Activated T-cell treated with anti-CD3 and anti-CD28 coated beads, Interleukin-2, amount 50 U/mL, for 24 hours (primary cell): Measurements from ENCODE around the gene GLG1.
"Not testable (repeated sequence)": the region's sequence is repeated elsewhere in the genome, so short reads cannot be mapped to it uniquely, and the experiment has no call there.

Experiments used
- DNase-seq: peaks from one replicate; pipeline ENCODE4 v3.0.0-alpha.2; 2020
- H3K27ac Mint-ChIP-seq: 2 replicates; pipeline ENCODE4 v1.8.0; 2020; ENCODE audit warnings: mild to moderate bottlenecking, mixed read lengths
- H3K27me3 Mint-ChIP-seq: 2 replicates; pipeline ENCODE4 v1.8.0; 2020; ENCODE audit warnings: mixed read lengths
- H3K36me3 Mint-ChIP-seq: 2 replicates; pipeline ENCODE4 v1.8.0; 2020; ENCODE audit warnings: low read depth, mixed read lengths
- H3K4me1 Mint-ChIP-seq: 2 replicates; pipeline ENCODE4 v1.8.0; 2020; ENCODE audit warnings: low read depth, mixed read lengths
- H3K4me3 Mint-ChIP-seq: 2 replicates; pipeline ENCODE4 v1.8.0; 2020; ENCODE audit warnings: mild to moderate bottlenecking, moderate library complexity, mixed read lengths
- H3K9me3 Mint-ChIP-seq: 2 replicates; pipeline ENCODE4 v1.8.0; 2020; ENCODE audit warnings: mixed read lengths

Gene GLG1

DNA sequence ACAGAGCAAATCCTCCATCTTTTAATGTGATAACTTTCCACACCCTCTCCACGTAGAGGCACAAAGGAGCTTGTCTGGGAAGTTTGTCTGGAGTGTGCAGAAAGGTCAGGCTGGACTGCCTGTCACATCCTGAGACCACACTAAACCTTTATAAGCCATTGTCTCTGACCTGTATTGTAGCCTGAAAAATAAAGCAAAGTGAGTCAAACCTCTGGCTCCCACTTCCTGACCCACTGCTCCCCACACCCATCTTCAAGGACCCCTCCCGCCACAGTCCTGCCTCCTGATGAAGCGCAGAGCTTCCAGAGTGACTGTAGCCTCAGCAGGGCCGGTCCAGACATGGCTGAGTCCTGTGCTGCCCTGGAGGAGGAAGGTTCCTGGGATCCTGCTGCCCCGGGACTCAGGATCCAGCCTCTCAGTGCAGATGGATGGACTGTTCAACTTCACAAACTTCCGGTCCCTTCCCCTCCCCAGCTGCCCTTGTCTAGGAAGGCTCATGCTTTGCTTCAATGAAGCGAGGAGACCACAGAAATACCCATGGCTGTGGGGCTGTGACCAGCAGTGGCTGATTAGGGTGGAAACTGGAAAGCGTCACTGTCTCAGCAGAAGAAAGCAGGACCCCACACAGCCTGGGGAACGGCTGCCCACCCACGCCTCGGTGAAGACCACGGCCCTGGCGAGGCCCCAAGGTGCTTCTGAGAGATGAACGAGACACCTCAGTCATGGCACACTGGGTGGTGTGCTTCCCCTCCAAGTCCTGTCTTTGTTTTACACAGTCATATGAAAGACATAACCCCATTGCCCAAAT lies 154.8 kb downstream of the GLG1 start:
- Mint-ChIP-seq H3K4me3 (no peak overlapping the region), H3K36me3 (peaks cover 81% of the 10 kb centered on the region), H3K27me3 (no peaks in the 10 kb centered on the region), H3K9me3 (no peaks in the 10 kb centered on the region), H3K4me1 (no peaks in the 10 kb centered on the region), H3K27ac (peak overlapping the region; percentile 55)
- no peak for DNase-seq

DNA sequence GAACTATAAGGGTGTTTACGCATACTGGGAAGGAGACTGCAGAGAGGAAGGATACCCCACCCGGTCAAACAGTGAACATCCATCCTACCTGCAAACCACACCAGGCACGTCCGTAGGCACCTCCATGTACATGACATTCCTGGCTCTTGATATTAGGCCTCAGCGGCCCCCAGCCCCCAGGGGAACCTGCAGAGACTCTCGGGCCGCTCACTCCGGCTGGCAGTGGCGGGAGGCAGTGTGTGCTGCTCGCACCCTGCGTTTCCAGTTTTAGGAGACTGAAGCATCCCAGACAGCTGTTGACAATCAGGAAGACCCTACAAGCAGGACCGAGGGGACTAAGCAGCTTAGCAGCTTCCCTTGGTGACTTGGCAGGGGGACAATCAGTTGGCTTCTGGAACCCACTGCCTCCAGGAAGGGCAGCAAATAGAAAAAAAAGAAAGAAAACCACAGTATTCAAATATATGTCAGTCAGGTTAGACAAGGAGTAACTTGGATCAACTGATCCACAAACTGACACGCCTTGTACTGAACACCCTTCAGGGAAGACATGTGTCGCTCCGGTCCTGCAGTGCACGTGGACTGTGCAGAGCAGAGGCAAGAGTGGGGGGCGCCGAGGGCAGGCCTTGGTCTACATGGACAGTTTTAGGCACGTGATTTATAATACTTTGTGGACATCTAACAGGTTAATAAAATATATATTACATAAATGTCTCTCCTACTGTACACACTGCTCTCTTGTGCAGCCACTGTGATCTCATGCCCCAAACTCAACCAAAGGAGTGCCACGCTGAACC lies 155.8 kb downstream of the GLG1 start:
- Mint-ChIP-seq H3K27me3 (no peaks in the 10 kb centered on the region), H3K4me3 (no peak overlapping the region), H3K36me3 (peaks cover 78% of the 10 kb centered on the region), H3K27ac (no peak overlapping the region), H3K4me1 (no peaks in the 10 kb centered on the region), H3K9me3 (no peaks in the 10 kb centered on the region)
- DNase-seq = no peak

DNA sequence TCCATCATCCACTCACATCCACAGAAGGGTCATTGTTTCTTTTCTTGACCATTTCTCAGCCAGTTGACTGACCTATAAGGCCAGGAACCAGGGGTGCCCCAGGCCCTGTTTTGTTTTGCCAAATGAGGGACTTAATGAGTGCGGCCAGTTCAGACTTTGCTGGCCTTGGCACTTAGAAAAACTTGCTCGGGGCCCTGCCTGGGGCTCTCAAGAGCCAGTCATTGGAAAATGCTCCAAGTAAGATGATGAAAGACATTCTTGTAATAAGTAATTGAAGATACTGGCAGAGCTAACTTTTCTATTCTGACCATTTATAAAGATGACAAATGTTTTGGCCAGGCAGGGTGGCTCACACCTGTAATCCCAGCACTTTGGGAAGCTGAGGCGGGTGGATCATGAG lies 156.7 kb downstream of the GLG1 start:
- Mint-ChIP-seq H3K4me1 (no peaks in the 10 kb centered on the region), H3K27ac (no peak overlapping the region), H3K36me3 (peaks cover 69% of the 10 kb centered on the region), H3K27me3 (no peaks in the 10 kb centered on the region), H3K4me3 (no peak overlapping the region), H3K9me3 (no peaks in the 10 kb centered on the region)
- DNase-seq = no peak

DNA sequence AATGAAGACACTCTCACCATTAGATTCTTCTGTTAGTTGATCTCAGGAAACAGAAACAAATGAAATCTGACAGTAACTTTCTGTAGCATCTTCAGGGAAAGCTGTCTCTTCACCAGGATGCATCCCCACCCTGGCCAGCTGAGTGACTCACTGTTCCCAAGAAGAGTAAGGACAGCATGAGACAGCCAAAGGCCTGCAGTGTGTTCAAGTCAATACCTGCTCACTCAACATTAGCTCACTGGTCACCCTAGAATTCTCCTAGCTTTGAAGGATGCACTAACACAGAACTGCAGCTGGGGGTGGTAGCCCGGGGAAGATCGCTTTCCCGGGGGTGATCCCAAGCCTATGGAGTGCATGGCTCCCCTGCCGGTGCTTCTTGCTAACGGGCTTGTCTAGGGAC lies 157.4 kb downstream of the GLG1 start:
- H3K27me3 Mint-ChIP-seq = no peaks in the 10 kb centered on the region
- no peak for DNase-seq
- no peak overlapping the region for H3K4me3 Mint-ChIP-seq
- H3K36me3 Mint-ChIP-seq = peaks cover 63% of the 10 kb centered on the region
- no peaks in the 10 kb centered on the region for H3K4me1 Mint-ChIP-seq
- peak overlapping the region; percentile 79 for H3K27ac Mint-ChIP-seq
- no peaks in the 10 kb centered on the region for H3K9me3 Mint-ChIP-seq

DNA sequence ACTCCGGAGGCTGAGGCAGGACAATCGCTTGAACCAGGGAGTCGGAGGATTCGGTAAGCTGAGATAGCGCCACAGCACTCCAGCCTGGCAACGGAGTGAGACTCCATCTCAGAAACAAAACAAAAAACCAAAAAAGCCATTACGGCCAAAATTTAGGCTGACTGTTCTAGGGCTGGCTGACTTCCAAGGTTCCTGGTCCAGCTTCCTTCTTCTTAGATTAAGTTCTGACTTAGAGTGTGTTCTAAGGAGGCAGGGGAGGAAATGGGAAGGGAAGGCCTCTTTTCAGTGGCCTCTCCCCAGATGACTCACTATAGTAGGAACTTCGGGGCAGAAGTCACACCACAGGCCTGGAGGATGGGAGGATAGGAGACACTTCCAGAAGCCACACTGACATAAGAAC lies 157.9 kb downstream of the GLG1 start:
- no peak for DNase-seq
- peaks cover 63% of the 10 kb centered on the region for H3K36me3 Mint-ChIP-seq

DNA sequence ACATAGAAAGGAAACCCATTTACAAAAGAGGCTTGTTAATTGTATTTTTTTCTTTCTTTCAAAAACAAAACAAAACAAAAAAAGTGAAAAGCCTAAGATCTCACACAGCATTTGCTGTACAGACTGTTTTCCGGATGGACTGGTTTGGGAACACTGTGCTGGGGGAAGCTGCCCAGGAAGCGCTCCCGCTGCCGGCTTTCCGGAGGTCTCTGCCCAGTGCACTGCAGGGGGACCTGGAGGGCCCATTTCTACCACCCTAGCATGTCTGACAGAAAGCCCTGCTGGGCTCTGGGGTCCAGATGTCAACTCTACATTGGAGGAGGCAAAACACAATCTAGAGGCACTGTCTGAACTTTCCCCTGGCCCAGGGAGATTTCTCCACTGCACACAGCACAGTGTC lies 159.3 kb downstream of the GLG1 start:
- peaks cover 58% of the 10 kb centered on the region for H3K36me3 Mint-ChIP-seq
- H3K27me3 Mint-ChIP-seq = no peaks in the 10 kb centered on the region
- DNase-seq = no peak
- H3K4me1 Mint-ChIP-seq = peaks cover 2% of the 10 kb centered on the region
- H3K27ac Mint-ChIP-seq = peak overlapping the region; percentile 47
- no peaks in the 10 kb centered on the region for H3K9me3 Mint-ChIP-seq
- no peak overlapping the region for H3K4me3 Mint-ChIP-seq

More for the DNA sequence above, 157.9 kb downstream of the GLG1 start:
- Mint-ChIP-seq H3K27me3 (no peaks in the 10 kb centered on the region), H3K9me3 (no peaks in the 10 kb centered on the region), H3K4me1 (no peaks in the 10 kb centered on the region), H3K4me3 (no peak overlapping the region), H3K27ac (peak overlapping the region; percentile 79)

DNA sequence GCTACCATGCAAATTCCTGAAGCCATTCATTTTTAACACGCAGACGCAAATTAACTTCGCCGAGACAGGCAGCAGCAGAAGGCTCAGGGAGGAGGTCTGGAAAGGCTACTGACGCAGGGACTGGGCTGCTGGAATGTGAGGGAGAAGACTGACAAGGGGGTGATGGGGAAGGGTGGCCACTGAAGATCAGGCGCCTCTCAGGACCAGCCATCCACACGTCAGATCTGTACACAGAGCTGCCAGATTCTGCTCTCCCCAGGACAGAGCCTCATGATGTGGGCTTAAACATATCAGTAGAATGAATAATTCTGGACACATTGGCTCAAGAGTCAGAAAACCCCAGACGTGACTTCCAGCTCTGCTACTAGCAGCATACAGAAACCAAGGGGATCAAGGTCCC lies 160.0 kb downstream of the GLG1 start:
- Mint-ChIP-seq H3K4me3 (no peak overlapping the region), H3K4me1 (peaks cover 2% of the 10 kb centered on the region), H3K27me3 (no peaks in the 10 kb centered on the region), H3K36me3 (peaks cover 52% of the 10 kb centered on the region), H3K27ac (peak overlapping the region; percentile 24), H3K9me3 (no peaks in the 10 kb centered on the region)
- no peak for DNase-seq

DNA sequence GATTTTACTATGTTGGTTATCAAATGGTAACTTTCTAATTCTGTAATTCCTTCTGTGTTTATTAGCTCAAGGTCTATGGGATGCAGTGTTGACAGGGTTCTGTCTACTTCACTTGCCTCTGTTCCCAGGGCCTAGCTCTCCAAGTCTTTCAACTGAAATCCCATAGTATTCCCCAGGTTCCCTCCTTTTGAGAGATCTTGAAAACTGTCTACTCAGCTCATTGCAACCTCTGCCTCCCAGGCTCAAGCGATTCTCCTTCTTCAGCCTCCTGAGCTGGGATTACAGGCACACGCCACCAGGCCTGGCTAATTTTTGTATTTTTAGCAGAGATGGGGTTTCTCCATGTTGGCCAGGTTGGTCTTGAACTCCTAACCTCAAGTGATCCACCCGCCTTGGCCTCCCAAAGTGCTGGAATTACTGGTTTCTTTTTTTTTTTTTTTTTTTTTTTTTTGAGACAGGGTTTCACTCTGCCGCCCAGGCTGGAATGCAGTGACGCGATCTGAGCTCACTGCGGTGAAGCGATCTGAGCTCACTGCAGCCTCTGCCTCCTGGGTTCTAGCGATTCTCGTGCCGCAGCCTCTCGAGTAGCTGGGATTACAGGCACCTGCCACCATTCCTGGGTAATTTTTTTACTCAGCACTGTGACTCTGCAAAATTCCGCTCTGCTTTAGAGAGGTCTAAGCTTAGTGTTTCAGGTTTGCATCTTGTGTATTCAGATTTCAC lies 163.1 kb downstream of the GLG1 start:
- not testable (repeated sequence) for H3K4me3 Mint-ChIP-seq, DNase-seq, H3K27ac Mint-ChIP-seq, H3K27me3 Mint-ChIP-seq, H3K9me3 Mint-ChIP-seq
- Mint-ChIP-seq H3K36me3 (peaks cover 37% of the 10 kb centered on the region), H3K4me1 (peaks cover 13% of the 10 kb centered on the region)

DNA sequence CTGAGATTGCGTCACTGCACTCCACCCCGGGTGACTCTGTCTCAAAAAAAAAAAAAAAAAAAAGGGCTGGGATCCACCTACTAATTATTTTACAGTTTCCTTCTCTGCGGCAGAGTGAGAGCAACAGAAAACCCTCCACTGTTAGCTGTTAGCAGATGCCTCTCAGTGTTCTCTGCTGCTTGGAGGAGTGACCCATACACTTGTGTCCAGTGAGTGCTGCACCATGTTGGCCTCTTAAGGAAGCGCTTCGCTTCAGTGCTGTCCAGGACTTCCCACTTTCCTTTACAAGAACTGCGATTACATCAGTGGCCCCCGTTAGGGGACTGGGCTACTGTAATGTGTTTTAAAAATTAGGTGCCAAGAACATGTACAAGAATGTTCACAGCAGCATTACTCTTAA lies 167.2 kb downstream of the GLG1 start:
- Mint-ChIP-seq H3K27me3 (no peaks in the 10 kb centered on the region), H3K27ac (no peak overlapping the region), H3K4me1 (peaks cover 18% of the 10 kb centered on the region), H3K4me3 (no peak overlapping the region), H3K36me3 (peaks cover 19% of the 10 kb centered on the region), H3K9me3 (peaks cover 5% of the 10 kb centered on the region)
- no peak for DNase-seq

DNA sequence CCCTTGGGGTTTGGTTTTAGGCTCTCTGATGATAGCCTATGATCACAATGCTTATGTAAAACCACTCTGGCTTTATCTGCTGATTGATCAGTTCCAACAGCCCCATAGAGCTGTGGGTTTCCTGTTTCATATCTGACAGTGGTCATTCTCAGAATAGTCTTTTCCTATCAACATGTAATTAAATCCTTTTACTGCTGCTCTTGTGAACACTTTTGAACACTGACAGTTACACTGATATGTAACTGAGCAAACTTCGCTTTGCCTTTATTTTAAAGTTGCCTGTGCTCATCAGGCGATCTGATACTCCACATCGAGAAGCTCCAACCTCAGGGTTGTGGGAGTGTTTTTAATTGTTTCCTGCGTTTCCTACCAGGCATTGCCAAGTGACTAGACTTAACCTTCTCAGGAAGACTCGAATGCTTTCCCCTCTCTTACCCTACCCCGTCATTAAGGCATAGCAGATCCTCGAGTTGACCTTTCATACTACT lies 168.4 kb downstream of the GLG1 start:
- no peaks in the 10 kb centered on the region for H3K27me3 Mint-ChIP-seq
- H3K4me3 Mint-ChIP-seq = no peak overlapping the region
- H3K9me3 Mint-ChIP-seq = peaks cover 5% of the 10 kb centered on the region
- H3K4me1 Mint-ChIP-seq = peaks cover 18% of the 10 kb centered on the region
- peaks cover 18% of the 10 kb centered on the region for H3K36me3 Mint-ChIP-seq
- peak overlapping the region; percentile 75 for H3K27ac Mint-ChIP-seq
- DNase-seq = no peak

DNA sequence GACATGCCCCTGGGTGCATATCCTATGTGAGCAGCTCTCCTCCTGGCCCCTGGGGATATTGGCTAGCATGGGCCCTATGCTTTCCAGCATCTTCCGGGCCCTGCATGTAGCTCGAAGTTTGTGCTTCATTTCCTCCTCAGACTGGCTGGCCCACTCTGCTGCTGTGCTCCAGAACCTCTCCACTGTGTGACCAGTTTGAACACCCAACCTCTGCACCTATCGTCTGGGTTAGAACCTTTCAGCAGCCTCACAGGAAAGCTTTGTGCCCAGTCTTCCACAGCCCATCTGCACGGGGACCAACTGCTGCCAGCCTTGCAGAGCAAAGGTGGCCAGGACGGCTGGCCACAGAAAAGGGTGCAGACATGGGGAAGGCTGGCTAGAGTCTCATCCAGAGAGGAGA lies 175.4 kb downstream of the GLG1 start:
- no peaks in the 10 kb centered on the region for H3K36me3 Mint-ChIP-seq

DNA sequence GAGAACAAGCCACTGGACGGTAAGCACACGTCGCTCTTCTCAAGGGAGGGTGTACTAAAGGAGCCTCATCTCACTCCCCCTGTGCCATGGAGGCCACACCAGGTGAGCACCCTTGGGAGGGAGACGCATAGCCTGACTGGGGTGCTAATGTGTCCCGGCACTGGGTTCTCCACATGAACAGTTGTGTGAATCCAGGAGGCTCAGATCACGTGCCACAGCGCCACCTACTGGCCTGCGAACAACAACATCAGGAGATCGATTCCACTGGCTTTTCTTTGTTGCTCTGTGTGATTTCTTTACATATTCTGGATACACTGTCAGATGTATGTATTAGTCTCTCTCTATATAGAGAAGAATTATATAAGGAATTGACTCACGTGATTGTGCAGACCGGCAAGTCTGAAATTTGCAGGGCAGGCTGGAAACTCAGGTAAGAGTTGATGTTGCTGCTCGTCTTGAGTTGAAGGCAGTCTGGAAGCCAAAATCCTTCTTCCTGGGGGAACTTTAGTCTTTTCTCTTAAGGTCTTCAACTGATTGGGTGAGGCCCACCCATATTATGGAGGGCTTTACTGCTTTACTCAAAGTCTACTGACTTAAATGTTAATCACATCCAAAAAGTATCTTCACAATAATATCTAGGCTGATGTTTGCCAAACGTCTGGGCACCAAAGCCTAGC lies 176.7 kb downstream of the GLG1 start:
- not testable (repeated sequence) for H3K4me3 Mint-ChIP-seq, H3K27me3 Mint-ChIP-seq, H3K9me3 Mint-ChIP-seq, H3K4me1 Mint-ChIP-seq, H3K36me3 Mint-ChIP-seq, H3K27ac Mint-ChIP-seq
- peak; percentile 67 for DNase-seq

More for the DNA sequence above, 175.4 kb downstream of the GLG1 start:
- Mint-ChIP-seq H3K9me3 (peaks cover 5% of the 10 kb centered on the region), H3K27ac (no peak overlapping the region), H3K27me3 (no peaks in the 10 kb centered on the region), H3K4me1 (peaks cover 3% of the 10 kb centered on the region), H3K4me3 (no peak overlapping the region)
- DNase-seq = no peak

DNA sequence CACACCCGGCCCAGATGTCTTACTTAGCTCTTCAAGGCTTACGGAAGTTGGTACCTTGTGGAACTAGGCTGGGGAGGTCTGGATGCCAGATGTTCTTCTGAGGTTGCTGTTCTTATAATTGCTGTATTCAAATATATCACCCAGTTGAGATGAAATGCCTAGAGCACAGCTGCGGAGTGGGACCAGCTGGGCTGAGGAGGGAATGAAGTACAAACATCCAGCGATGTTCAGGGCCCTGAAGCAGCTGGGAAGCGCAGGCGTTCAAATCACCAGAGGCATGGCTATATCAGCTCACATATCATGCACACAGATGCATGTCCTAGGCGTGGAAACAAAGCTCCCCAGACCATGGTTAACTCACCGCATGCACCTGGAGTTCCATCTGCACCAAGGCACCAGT lies 178.4 kb downstream of the GLG1 start:
- H3K27ac Mint-ChIP-seq, H3K9me3 Mint-ChIP-seq, H3K27me3 Mint-ChIP-seq, H3K36me3 Mint-ChIP-seq, H3K4me3 Mint-ChIP-seq, H3K4me1 Mint-ChIP-seq, DNase-seq: not testable (repeated sequence)

DNA sequence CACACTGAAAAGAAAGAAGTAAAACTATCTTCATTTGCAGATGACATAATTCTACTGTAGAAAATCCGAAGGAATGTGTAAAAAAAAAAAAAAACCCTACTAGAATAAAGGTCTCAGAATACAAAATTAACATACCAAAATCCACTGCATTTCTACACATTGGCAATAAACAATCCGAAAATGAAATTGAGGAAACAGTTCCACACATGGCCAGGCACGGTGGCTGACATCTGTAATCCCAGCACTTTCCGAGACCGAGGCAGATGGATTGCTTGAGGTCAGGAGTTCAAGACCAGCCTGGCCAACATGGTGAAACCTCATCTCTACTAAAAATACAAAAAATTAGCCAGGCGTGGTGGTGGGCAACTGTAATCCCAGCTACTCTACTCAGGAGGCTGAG lies 181.2 kb downstream of the GLG1 start:
- not testable (repeated sequence) for DNase-seq, H3K27ac Mint-ChIP-seq, H3K27me3 Mint-ChIP-seq, H3K9me3 Mint-ChIP-seq, H3K4me1 Mint-ChIP-seq, H3K4me3 Mint-ChIP-seq, H3K36me3 Mint-ChIP-seq
